ENCODE measurements around the gene C1orf167.

Gene C1orf167

DNA sequence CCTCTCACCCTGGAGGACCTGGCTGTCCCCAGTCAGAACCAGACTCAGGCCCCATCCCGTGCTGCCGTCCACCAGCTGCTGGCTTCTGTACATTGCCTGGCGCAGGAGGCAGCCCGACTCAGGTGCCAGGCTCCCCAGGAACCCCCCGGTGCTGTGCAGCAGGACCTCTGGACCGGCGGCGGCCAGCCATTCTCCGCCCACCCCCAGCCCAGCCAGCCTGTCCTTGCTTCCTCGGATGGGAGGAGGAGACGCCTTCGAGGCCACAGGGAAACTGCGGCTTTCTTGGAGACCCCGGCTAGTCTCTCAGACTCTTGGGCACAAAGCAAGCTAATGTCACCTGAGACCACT is 4.4 kb downstream of the C1orf167 start:
- H3K4me3 ChIP-seq (ENCODE audit: low read depth, low read length, poor library complexity, severe bottlenecking) = no peak overlapping the region
- H3K9me3 ChIP-seq (ENCODE audit: low read length) = no peaks in the 10 kb centered on the region
- H3K4me1 ChIP-seq (ENCODE audit: insufficient read depth, low read length, severe bottlenecking) = no peaks in the 10 kb centered on the region
- H3K27ac ChIP-seq (ENCODE audit: low read depth, low read length, poor library complexity, severe bottlenecking) = no peak overlapping the region
- H3F3A ChIP-seq (ENCODE audit: insufficient read depth, low read length) = no peaks in the 10 kb centered on the region
- no peak overlapping the region for H3K4me2 ChIP-seq (ENCODE audit: low read length)
- H3K9ac ChIP-seq (ENCODE audit: low read length) = no peak overlapping the region
- H3K79me2 ChIP-seq (ENCODE audit: insufficient read depth, low read length) = no peaks in the 10 kb centered on the region
- H3K9me2 ChIP-seq (ENCODE audit: low read depth, low read length) = no peaks in the 10 kb centered on the region
- no peak for TF ChIP-seq EZH2 (IDR thresholded peaks at IDR 0.05; ENCODE audit: borderline replicate concordance, low read length)
- TF ChIP-seq, protein P1, sequence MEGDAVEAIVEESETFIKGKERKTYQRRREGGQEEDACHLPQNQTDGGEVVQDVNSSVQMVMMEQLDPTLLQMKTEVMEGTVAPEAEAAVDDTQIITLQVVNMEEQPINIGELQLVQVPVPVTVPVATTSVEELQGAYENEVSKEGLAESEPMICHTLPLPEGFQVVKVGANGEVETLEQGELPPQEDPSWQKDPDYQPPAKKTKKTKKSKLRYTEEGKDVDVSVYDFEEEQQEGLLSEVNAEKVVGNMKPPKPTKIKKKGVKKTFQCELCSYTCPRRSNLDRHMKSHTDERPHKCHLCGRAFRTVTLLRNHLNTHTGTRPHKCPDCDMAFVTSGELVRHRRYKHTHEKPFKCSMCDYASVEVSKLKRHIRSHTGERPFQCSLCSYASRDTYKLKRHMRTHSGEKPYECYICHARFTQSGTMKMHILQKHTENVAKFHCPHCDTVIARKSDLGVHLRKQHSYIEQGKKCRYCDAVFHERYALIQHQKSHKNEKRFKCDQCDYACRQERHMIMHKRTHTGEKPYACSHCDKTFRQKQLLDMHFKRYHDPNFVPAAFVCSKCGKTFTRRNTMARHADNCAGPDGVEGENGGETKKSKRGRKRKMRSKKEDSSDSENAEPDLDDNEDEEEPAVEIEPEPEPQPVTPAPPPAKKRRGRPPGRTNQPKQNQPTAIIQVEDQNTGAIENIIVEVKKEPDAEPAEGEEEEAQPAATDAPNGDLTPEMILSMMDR (IDR thresholded peaks at IDR 0.05; ENCODE audit: low read length) = no peak
- H3K36me3 ChIP-seq (ENCODE audit: insufficient read depth, low read length) = no peaks in the 10 kb centered on the region
- H3K27me3 ChIP-seq (ENCODE audit: insufficient read depth, low read length) = 0 out of 2 replicates have a peak, but pooled peaks cover 4% of the 10 kb centered on the region
- no peaks in the 10 kb centered on the region for H4K20me1 ChIP-seq (ENCODE audit: insufficient read depth, low read length)
- H2AFZ ChIP-seq (ENCODE audit: low read length) = no peak overlapping the region

DNA sequence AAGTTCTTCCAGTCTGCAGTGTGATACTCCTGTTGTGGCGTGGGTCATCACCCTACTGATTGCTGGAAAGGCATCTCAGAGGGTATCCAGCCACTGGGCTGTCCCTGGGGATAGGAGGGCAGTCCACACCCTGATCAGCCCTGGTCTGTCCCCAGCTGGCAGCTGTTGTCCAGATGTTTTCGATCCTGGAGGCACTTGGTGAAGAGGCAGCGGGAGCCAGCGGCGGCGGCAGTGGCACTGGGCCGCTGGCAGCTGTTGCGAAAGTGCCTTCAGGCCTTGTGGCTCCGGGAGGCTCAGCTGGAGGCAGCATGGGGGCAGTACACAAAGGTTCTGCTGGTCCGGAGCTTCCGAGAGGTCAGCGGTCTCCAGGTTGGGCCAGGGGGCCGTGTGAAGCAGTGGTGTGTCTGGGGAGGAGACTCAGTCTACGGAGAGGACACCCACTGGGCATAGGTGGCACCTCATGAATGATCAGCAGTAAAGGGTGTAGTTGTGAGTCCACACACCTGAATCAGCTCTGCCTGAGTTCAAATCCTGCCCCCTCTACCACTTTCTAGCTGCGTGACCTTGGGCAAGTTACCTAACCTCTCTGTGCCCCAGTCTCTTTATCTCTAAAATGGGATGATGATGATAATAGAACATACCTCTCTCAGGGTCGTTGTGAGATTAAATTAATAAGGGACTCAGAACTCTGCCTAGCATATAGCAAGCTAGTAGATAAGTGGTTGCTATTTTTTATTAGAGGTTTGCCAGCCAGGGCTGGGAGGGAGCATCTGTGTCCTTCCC is 6.1 kb downstream of the C1orf167 start:
- no peaks in the 10 kb centered on the region for H3K9me3 ChIP-seq (ENCODE audit: low read length)
- H4K20me1 ChIP-seq (ENCODE audit: insufficient read depth, low read length) = no peaks in the 10 kb centered on the region
- no peak overlapping the region for H3K27ac ChIP-seq (ENCODE audit: low read depth, low read length, poor library complexity, severe bottlenecking)
- no peak overlapping the region for H3K9ac ChIP-seq (ENCODE audit: low read length)
- no peaks in the 10 kb centered on the region for H3F3A ChIP-seq (ENCODE audit: insufficient read depth, low read length)
- H2AFZ ChIP-seq (ENCODE audit: low read length) = no peak overlapping the region
- TF ChIP-seq EZH2 (IDR thresholded peaks at IDR 0.05; ENCODE audit: borderline replicate concordance, low read length) = no peak
- TF ChIP-seq, protein P1 (IDR thresholded peaks at IDR 0.05; ENCODE audit: low read length) = no peak
- no peaks in the 10 kb centered on the region for H3K27me3 ChIP-seq (ENCODE audit: insufficient read depth, low read length)
- no peaks in the 10 kb centered on the region for H3K79me2 ChIP-seq (ENCODE audit: insufficient read depth, low read length)
- peaks cover 5% of the 10 kb centered on the region for H3K4me1 ChIP-seq (ENCODE audit: insufficient read depth, low read length, severe bottlenecking)
- no peak overlapping the region for H3K4me3 ChIP-seq (ENCODE audit: low read depth, low read length, poor library complexity, severe bottlenecking)
- no peaks in the 10 kb centered on the region for H3K9me2 ChIP-seq (ENCODE audit: low read depth, low read length)
- no peaks in the 10 kb centered on the region for H3K36me3 ChIP-seq (ENCODE audit: insufficient read depth, low read length)
- H3K4me2 ChIP-seq (ENCODE audit: low read length) = no peak overlapping the region

DNA sequence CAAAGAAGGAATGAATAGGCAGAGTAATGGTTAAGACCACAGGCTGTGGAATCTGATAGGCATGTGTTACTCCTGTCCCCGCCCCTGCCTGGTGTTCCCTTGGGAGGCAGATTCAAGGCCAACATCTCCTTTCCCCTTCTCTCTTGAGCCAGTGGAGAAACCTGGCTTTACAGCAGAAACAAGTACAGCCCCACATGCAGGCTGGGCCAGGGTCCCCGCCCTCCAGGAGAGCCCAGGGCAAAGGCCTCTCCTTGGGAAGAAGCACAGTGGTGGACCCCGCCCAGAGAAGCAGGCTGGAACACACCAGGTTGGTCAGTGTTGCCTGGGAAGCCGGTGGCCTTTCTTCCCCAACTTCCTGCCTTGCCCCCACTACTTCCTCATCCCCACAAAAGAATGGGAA is 6.8 kb downstream of the C1orf167 start:
- H3K27ac ChIP-seq (ENCODE audit: low read depth, low read length, poor library complexity, severe bottlenecking) = no peak overlapping the region
- H3K4me3 ChIP-seq (ENCODE audit: low read depth, low read length, poor library complexity, severe bottlenecking) = no peak overlapping the region
- H3K4me2 ChIP-seq (ENCODE audit: low read length) = no peak overlapping the region
- no peak overlapping the region for H3K9ac ChIP-seq (ENCODE audit: low read length)
- H3K9me3 ChIP-seq (ENCODE audit: low read length) = no peaks in the 10 kb centered on the region
- H4K20me1 ChIP-seq (ENCODE audit: insufficient read depth, low read length) = no peaks in the 10 kb centered on the region
- H2AFZ ChIP-seq (ENCODE audit: low read length) = no peak overlapping the region
- no peaks in the 10 kb centered on the region for H3K36me3 ChIP-seq (ENCODE audit: insufficient read depth, low read length)
- no peaks in the 10 kb centered on the region for H3F3A ChIP-seq (ENCODE audit: insufficient read depth, low read length)
- peaks cover 5% of the 10 kb centered on the region for H3K4me1 ChIP-seq (ENCODE audit: insufficient read depth, low read length, severe bottlenecking)
- no peaks in the 10 kb centered on the region for H3K79me2 ChIP-seq (ENCODE audit: insufficient read depth, low read length)
- H3K9me2 ChIP-seq (ENCODE audit: low read depth, low read length) = no peaks in the 10 kb centered on the region
- TF ChIP-seq, protein P1 (IDR thresholded peaks at IDR 0.05; ENCODE audit: low read length) = no peak
- no peak for TF ChIP-seq EZH2 (IDR thresholded peaks at IDR 0.05; ENCODE audit: borderline replicate concordance, low read length)
- no peaks in the 10 kb centered on the region for H3K27me3 ChIP-seq (ENCODE audit: insufficient read depth, low read length)
